Measurements from ENCODE around the gene FXYD4. TPM values are rescaled to one million over a fixed set of nuclear protein-coding genes. Genes with fewer than 3 reads are reported as not detected.

The FXYD4 gene
- total RNA-seq, 4 donors from 2014 or later = not detected

- Histone ChIP-seq H3K27me3 (no peaks in the 10 kb centered on the region), H3K27ac (no peak overlapping the region), H3K4me3 (no peak overlapping the region), H3K9me3 (no peaks in the 10 kb centered on the region), H3K4me1 (no peaks in the 10 kb centered on the region), H3K36me3 (no peaks in the 10 kb centered on the region)
- TF ChIP-seq POLR2A (IDR thresholded peaks at IDR 0.05) (no peak), CTCF (IDR thresholded peaks at IDR 0.05) (no peak)
- no peak for DNase-seq
- intact Hi-C loops (cut with DNase I) = no loop called here
- 84 to 86% methylated on average over 1 to 8 of the region's 12 CpGs for WGBS, 2 donors
Measured at GRCh38 chr10:43375401-43376020, 4.1 kb downstream of the FXYD4 start.

- no peak overlapping the region for H3K4me3 ChIP-seq
- H3K4me1 ChIP-seq = no peaks in the 10 kb centered on the region
- TF ChIP-seq CTCF (IDR thresholded peaks at IDR 0.05) = no peak
- TF ChIP-seq POLR2A (IDR thresholded peaks at IDR 0.05) = no peak
- no peaks in the 10 kb centered on the region for H3K27me3 ChIP-seq
- no peaks in the 10 kb centered on the region for H3K36me3 ChIP-seq
- intact Hi-C loops (cut with DNase I) = no loop called here
- 75 to 78% methylated on average over 6 to 9 of the region's 9 CpGs for WGBS, 2 donors
- DNase-seq = no peak
- no peak overlapping the region for H3K27ac ChIP-seq
- H3K9me3 ChIP-seq = no peaks in the 10 kb centered on the region
Measured at GRCh38 chr10:43376046-43376635, 4.7 kb downstream of the FXYD4 start.

DNA sequence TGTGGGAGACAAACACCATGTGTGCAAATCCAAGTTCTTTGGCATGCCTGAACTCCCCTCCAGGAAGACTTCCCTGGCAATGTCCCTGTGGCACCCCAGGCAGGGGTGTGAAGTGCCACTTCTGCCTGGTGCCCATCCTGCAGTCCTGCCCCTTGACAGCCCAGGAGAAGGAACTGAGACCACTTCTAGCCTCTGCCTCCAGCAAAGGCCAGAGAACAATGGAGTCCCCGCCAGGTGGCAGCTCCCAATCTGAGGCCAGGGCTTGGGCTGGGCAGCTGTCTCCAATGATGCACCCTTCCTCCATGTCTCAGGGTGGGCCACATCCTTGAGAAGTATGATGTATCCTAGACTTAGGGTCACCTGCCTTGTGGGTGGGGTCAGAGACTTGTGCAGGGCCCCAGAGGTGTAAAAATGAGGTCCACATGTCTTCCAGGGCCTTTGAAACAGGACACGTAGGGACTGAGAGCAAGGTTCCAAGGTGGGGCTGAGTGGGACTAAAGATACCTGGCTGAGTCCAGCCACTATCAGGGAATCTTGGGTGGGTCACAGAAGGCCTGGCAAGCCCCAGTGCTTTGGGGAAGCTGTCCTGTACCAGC lies 5.5 kb downstream of the FXYD4 start:
- DNase-seq = no peak
- TF ChIP-seq CTCF (IDR thresholded peaks at IDR 0.05) = no peak
- no peak for TF ChIP-seq POLR2A (IDR thresholded peaks at IDR 0.05)
- Histone ChIP-seq H3K27ac (no peak overlapping the region), H3K9me3 (no peaks in the 10 kb centered on the region), H3K36me3 (no peaks in the 10 kb centered on the region), H3K27me3 (no peaks in the 10 kb centered on the region), H3K4me3 (no peak overlapping the region), H3K4me1 (no peaks in the 10 kb centered on the region)
- intact Hi-C loops (cut with DNase I) = no loop called here
- 25 to 50% methylated on average over 1 to 2 of the region's 2 CpGs for WGBS, 2 donors

DNA sequence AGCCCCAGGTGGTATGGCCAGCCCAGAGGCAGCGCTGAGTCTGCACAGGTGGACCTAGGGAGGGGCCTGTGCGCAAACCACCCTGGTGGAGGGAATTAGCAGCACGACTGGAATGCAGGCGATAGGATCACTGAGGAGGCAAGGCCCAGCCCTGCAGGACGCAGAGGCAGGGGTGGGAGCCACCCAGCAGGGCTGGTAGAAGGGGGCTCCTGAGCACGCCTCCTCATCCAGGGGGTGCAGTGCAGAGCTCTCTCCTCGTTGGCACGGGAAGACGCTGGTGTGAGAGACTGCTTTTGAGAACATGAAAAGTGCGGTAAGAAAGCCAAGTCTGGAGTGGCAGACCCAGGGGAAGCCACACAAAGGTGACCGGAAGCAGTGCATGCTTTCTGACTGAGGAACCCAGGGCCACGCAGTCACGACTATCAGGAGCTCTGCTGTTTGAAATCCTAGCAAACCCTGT lies 6.0 kb downstream of the FXYD4 start:
- no peak overlapping the region for H3K27ac ChIP-seq
- 61 to 94% methylated on average over 6 to 10 of the region's 13 CpGs for WGBS, 2 donors
- DNase-seq = no peak

More for the DNA sequence above, 6.0 kb downstream of the FXYD4 start:
- Histone ChIP-seq H3K4me1 (no peaks in the 10 kb centered on the region), H3K36me3 (no peaks in the 10 kb centered on the region), H3K4me3 (no peak overlapping the region), H3K27me3 (no peaks in the 10 kb centered on the region), H3K9me3 (no peaks in the 10 kb centered on the region)
- TF ChIP-seq CTCF (IDR thresholded peaks at IDR 0.05) (no peak), POLR2A (IDR thresholded peaks at IDR 0.05) (no peak)
- intact Hi-C loops (cut with DNase I) = no loop called here
